ENCODE data around the gene AXIN1. TPM values are rescaled to one million over a fixed set of nuclear protein-coding genes. Genes with fewer than 3 reads are reported as not detected.

Gene AXIN1
- total RNA-seq, 1 experiment from 2014 or later, result 50.3 TPM

DNA sequence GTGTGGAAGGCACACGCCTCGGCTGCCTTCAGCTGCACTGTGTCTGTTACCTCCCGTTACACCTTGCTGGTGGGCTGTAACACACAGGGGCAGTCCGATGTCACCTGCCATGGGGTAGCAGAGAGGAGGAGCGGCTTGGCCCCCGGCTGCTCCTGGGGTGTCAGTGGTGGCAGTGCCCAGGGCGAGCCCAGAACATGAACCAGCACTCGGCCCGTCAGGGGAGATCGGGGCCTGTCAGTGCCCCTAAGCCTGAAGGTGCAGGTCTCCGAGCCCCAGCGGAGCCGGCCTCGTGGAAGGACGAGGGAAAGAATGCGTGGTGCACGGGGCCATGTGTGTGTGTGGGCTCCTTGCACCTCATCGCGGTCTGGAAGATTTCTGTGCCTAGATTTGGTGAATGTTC, 92.2 kb downstream of the AXIN1 start:
- ChIA-PET CTCF (no interaction called here), POLR2A (no interaction called here)
- H3K36me3 Mint-ChIP-seq, result peaks cover 18% of the 10 kb centered on the region
- TF ChIP-seq RELA (CRISPR knock-in tag; IDR thresholded peaks at IDR 0.05; ENCODE audit: borderline replicate concordance), result no peak
- TF ChIP-seq FOXJ3 (CRISPR knock-in tag; IDR thresholded peaks at IDR 0.05; ENCODE audit: borderline replicate concordance), result no peak
- TF ChIP-seq NFYB (CRISPR knock-in tag; conservative IDR thresholded peaks at IDR 0.05; ENCODE audit: low read depth), result no peak
- no peak for TF ChIP-seq JUN (CRISPR knock-in tag; IDR thresholded peaks at IDR 0.05)
- TF ChIP-seq ATF1 (CRISPR knock-in tag; IDR thresholded peaks at IDR 0.05), result no peak
- no peak for TF ChIP-seq PRDM15 (CRISPR knock-in tag; IDR thresholded peaks at IDR 0.05)
- no peak for TF ChIP-seq OVOL2 (CRISPR knock-in tag; IDR thresholded peaks at IDR 0.05; ENCODE audit: borderline replicate concordance)
- no peak for TF ChIP-seq NFATC4 (CRISPR knock-in tag; IDR thresholded peaks at IDR 0.05)
- no peak for TF ChIP-seq JAZF1 (CRISPR knock-in tag; IDR thresholded peaks at IDR 0.05)
- TF ChIP-seq, protein P1, sequence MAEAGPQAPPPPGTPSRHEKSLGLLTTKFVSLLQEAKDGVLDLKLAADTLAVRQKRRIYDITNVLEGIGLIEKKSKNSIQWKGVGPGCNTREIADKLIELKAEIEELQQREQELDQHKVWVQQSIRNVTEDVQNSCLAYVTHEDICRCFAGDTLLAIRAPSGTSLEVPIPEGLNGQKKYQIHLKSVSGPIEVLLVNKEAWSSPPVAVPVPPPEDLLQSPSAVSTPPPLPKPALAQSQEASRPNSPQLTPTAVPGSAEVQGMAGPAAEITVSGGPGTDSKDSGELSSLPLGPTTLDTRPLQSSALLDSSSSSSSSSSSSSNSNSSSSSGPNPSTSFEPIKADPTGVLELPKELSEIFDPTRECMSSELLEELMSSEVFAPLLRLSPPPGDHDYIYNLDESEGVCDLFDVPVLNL (CRISPR knock-in tag; IDR thresholded peaks at IDR 0.05; ENCODE audit: borderline replicate concordance, low read depth), result no peak
- TF ChIP-seq ZNF532 (CRISPR knock-in tag; IDR thresholded peaks at IDR 0.05; ENCODE audit: borderline replicate concordance), result no peak
- TF ChIP-seq MLX (CRISPR knock-in tag; IDR thresholded peaks at IDR 0.05), result no peak
- TF ChIP-seq ESRRA (CRISPR knock-in tag; IDR thresholded peaks at IDR 0.05; ENCODE audit: borderline replicate concordance), result no peak
- no peak for TF ChIP-seq ZNF396 (CRISPR knock-in tag; IDR thresholded peaks at IDR 0.05; ENCODE audit: borderline replicate concordance)
- no peak overlapping the region for H3K27ac Mint-ChIP-seq
- ATAC-seq (no peak), DNase-seq (ENCODE audit: low spot score) (no peak)
- H3K9me3 Mint-ChIP-seq, result no peaks in the 10 kb centered on the region
- H3K4me3 Mint-ChIP-seq, result no peak overlapping the region
- no peaks in the 10 kb centered on the region for H3K4me1 Mint-ChIP-seq
- no peaks in the 10 kb centered on the region for H3K27me3 Mint-ChIP-seq (ENCODE audit: low read depth)

- POLR2A ChIA-PET, result no interaction called here
- CTCF ChIA-PET, result no interaction called here
- DNase-seq (ENCODE audit: low spot score) (no peak), ATAC-seq (no peak)
- Mint-ChIP-seq H3K4me1 (no peaks in the 10 kb centered on the region), H3K4me3 (no peak overlapping the region), H3K9me3 (no peaks in the 10 kb centered on the region), H3K27ac (no peak overlapping the region), H3K27me3 (ENCODE audit: low read depth) (no peaks in the 10 kb centered on the region), H3K36me3 (peaks cover 22% of the 10 kb centered on the region)
- TF ChIP-seq PRDM15 (CRISPR knock-in tag; IDR thresholded peaks at IDR 0.05), result no peak
- no peak for TF ChIP-seq SMAD3 (CRISPR knock-in tag; IDR thresholded peaks at IDR 0.05; ENCODE audit: borderline replicate concordance)
- no peak for TF ChIP-seq GTF2I (CRISPR knock-in tag; conservative IDR thresholded peaks at IDR 0.05)
- TF ChIP-seq, protein P2, sequence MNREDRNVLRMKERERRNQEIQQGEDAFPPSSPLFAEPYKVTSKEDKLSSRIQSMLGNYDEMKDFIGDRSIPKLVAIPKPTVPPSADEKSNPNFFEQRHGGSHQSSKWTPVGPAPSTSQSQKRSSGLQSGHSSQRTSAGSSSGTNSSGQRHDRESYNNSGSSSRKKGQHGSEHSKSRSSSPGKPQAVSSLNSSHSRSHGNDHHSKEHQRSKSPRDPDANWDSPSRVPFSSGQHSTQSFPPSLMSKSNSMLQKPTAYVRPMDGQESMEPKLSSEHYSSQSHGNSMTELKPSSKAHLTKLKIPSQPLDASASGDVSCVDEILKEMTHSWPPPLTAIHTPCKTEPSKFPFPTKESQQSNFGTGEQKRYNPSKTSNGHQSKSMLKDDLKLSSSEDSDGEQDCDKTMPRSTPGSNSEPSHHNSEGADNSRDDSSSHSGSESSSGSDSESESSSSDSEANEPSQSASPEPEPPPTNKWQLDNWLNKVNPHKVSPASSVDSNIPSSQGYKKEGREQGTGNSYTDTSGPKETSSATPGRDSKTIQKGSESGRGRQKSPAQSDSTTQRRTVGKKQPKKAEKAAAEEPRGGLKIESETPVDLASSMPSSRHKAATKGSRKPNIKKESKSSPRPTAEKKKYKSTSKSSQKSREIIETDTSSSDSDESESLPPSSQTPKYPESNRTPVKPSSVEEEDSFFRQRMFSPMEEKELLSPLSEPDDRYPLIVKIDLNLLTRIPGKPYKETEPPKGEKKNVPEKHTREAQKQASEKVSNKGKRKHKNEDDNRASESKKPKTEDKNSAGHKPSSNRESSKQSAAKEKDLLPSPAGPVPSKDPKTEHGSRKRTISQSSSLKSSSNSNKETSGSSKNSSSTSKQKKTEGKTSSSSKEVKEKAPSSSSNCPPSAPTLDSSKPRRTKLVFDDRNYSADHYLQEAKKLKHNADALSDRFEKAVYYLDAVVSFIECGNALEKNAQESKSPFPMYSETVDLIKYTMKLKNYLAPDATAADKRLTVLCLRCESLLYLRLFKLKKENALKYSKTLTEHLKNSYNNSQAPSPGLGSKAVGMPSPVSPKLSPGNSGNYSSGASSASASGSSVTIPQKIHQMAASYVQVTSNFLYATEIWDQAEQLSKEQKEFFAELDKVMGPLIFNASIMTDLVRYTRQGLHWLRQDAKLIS (CRISPR knock-in tag; IDR thresholded peaks at IDR 0.05; ENCODE audit: borderline replicate concordance), result no peak
These were observed 92.7 kb downstream of the AXIN1 start for GRCh38 chr16:259814-260253.

All from WTC11 (cell line).